PC-3 (cell line): ENCODE results near the gene PHYKPL.

Experiments used
- EZH2 ChIP-seq: fragments of 300-600 bp; sonication (generic); IDR thresholded peaks from one replicate; pipeline ENCODE4 v1.6.1; 2017; ENCODE audit warnings: antibody characterized with exemption, mild to moderate bottlenecking, low read length; ENCODE audit not compliant: unreplicated experiment
- TF ChIP-seq, protein P1 (sequence below): fragments of 300-600 bp; sonication (generic); conservative IDR thresholded peaks from 2 replicates; pipeline ENCODE4 v1.5.1; 2017; ENCODE audit warnings: antibody characterized with exemption, low read depth, mild to moderate bottlenecking, low read length

DNA sequence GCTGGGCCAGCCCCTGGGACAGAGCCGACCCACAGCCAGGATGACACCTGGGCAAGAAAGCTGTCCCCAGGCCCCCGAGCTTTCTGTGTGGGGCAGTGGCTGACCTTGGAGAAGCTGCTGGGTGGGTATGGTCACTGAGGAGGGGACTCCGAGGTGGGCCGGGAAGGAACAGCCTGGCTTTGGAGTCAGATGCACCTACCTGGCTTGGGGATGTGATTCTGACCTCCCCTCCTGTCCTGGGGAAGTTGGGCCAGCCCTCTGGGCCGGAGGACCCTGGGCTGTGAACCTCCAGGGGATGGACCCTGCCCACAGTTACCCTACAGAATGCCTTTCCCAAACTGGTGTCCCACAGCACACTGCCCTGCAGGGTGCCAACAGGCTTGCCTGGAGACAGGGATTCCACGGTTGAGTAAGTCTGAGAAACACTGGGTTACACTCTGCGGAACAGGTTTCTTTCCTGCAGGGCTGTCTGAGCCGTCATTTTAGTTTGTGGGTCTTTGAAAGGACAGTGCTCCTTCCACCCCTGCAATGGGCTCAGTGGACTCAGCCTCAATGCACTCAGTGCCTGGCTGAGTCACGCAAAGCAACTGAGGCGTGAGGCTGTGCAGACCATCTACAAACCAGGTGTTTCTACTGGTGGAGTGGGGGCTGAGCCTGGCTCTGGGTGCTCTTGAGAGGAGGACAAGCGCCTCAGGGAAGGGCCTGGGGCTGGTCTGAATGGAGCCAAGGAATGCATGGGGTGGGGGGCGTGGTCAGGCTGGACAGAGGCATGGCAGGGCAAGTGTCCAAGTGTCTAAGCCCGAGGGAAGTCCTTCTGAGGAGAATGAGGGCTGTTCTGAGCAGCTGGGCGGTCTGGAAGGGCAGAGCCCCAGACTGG lies 41.3 kb upstream of the PHYKPL start:
- TF ChIP-seq, protein P1, sequence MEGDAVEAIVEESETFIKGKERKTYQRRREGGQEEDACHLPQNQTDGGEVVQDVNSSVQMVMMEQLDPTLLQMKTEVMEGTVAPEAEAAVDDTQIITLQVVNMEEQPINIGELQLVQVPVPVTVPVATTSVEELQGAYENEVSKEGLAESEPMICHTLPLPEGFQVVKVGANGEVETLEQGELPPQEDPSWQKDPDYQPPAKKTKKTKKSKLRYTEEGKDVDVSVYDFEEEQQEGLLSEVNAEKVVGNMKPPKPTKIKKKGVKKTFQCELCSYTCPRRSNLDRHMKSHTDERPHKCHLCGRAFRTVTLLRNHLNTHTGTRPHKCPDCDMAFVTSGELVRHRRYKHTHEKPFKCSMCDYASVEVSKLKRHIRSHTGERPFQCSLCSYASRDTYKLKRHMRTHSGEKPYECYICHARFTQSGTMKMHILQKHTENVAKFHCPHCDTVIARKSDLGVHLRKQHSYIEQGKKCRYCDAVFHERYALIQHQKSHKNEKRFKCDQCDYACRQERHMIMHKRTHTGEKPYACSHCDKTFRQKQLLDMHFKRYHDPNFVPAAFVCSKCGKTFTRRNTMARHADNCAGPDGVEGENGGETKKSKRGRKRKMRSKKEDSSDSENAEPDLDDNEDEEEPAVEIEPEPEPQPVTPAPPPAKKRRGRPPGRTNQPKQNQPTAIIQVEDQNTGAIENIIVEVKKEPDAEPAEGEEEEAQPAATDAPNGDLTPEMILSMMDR, result no peak
- no peak for TF ChIP-seq EZH2
